GM12878 (cell line): ENCODE results near the gene BBS12. TPM values are rescaled to one million over a fixed set of nuclear protein-coding genes. Genes with fewer than 3 reads are reported as not detected.

ENCODE experiments used
- BRCA1 ChIP-seq: IDR thresholded peaks from 2 replicates; pipeline ENCODE4 v1.6.1; 2011; ENCODE audit warnings: low read depth, low read length, improper control_type of control experiment
- CEBPB ChIP-seq, 2 experiments: fragments of 150-350 bp in 1 of 2; IDR thresholded peaks; 2 replicates each; pipeline ENCODE4 v1.6.1; 2012 to 2014; ENCODE audit warnings: low read depth in 2 of 2, low read length in 2 of 2, borderline replicate concordance in 1 of 2, inconsistent platforms in 1 of 2
- E4F1 ChIP-seq: fragments of 450-650 bp; IDR thresholded peaks from 2 replicates; pipeline ENCODE4 v1.6.1; 2018; ENCODE audit warnings: borderline replicate concordance, mild to moderate bottlenecking; ENCODE audit not compliant: partially characterized antibody
- GATAD2B ChIP-seq: fragments of 450-650 bp; conservative IDR thresholded peaks from 2 replicates; pipeline ENCODE4 v1.6.1; 2017; ENCODE audit warnings: low read depth, mild to moderate bottlenecking, moderate library complexity
- HCFC1 ChIP-seq: fragments of 150-350 bp; IDR thresholded peaks from 2 replicates; pipeline ENCODE4 v1.6.1; 2014; ENCODE audit warnings: low read length
- IRF4 ChIP-seq: IDR thresholded peaks from 2 replicates; pipeline ENCODE4 v1.6.1; 2011; ENCODE audit warnings: low read depth, low read length
- LARP7 ChIP-seq: fragments of 450-650 bp; IDR thresholded peaks from 2 replicates; pipeline ENCODE4 v1.6.1; 2017; ENCODE audit warnings: mild to moderate bottlenecking
- MEF2A ChIP-seq: IDR thresholded peaks from 2 replicates; pipeline ENCODE4 v1.6.1; 2011; ENCODE audit warnings: low read depth, mild to moderate bottlenecking, low read length, moderate library complexity; ENCODE audit not compliant: insufficient read depth
- MTA2 ChIP-seq: fragments of 450-650 bp; IDR thresholded peaks from 2 replicates; pipeline ENCODE4 v1.6.1; 2016; ENCODE audit warnings: low read depth, mild to moderate bottlenecking, moderate library complexity
- NFXL1 ChIP-seq: fragments of 450-650 bp; IDR thresholded peaks from 2 replicates; pipeline ENCODE4 v1.6.1; 2017; ENCODE audit warnings: antibody characterized with exemption, mild to moderate bottlenecking, borderline replicate concordance
- PAX5 ChIP-seq: IDR thresholded peaks from 2 replicates; pipeline ENCODE4 v1.6.1; 2011; ENCODE audit warnings: low read depth, low read length, borderline replicate concordance
- PAX8 ChIP-seq: fragments of 450-650 bp; IDR thresholded peaks from 2 replicates; pipeline ENCODE4 v1.6.1; 2017; ENCODE audit warnings: mild to moderate bottlenecking, moderate library complexity
- PKNOX1 ChIP-seq: fragments of 450-650 bp; IDR thresholded peaks from 2 replicates; pipeline ENCODE4 v1.6.1; 2016; ENCODE audit warnings: mild to moderate bottlenecking
- SMAD1 ChIP-seq: fragments of 450-650 bp; IDR thresholded peaks from 2 replicates; pipeline ENCODE4 v1.6.1; 2018; ENCODE audit warnings: mild to moderate bottlenecking, low read depth; ENCODE audit not compliant: partially characterized antibody
- SRF ChIP-seq, 2 experiments: IDR thresholded peaks; 2 replicates each; pipeline ENCODE4 v1.6.1; 2011; ENCODE audit warnings: low read depth in 2 of 2, low read length in 2 of 2, mild to moderate bottlenecking in 1 of 2, moderate library complexity in 1 of 2
- USF1 ChIP-seq: IDR thresholded peaks from 2 replicates; pipeline ENCODE4 v1.6.1; 2011; ENCODE audit warnings: borderline replicate concordance, low read depth, mild to moderate bottlenecking, moderate library complexity, mixed read lengths, low read length; ENCODE audit not compliant: insufficient read depth; ENCODE audit errors: extremely low read length
- ZBTB11 ChIP-seq: fragments of 450-650 bp; formaldehyde crosslinking; IDR thresholded peaks from 2 replicates; pipeline ENCODE4 v1.5.0; 2022; ENCODE audit warnings: mild to moderate bottlenecking, missing genetic modification characterization
- ZNF384 ChIP-seq: IDR thresholded peaks from 2 replicates; pipeline ENCODE4 v1.6.1; 2012; ENCODE audit warnings: low read depth, mild to moderate bottlenecking, low read length, improper control_type of control experiment, borderline replicate concordance
- polyA plus RNA-seq, 11 experiments: library from polyadenylated mRNA; depleted of rRNA in 4 of 11; unstranded in 6 of 11; stranded (reverse) in 5 of 11; fragments of >200 nt; fragmentation: Nextera tagmentation in 4 of 11; fragmentation: Illumina TruSeq in 1 of 11; extraction: Ambion mirVana in 4 of 11; extraction: Trizol in 1 of 11; gene quantifications; 1 replicate in 1 of 11; 2 replicates in 10 of 11; pipeline versions ENCODE4 v1.2.1 to v1.2.3, GENCODE V29; 2011 to 2016; ENCODE audit warnings: inconsistent platforms in 2 of 11, missing spikeins in 2 of 11, low read depth in 1 of 11
- total RNA-seq, 4 experiments: library from RNA; depleted of rRNA in 3 of 4; stranded (reverse); fragments of >200 nt in 3 of 4; fragmentation: Illumina TruSeq in 1 of 4; extraction: Trizol in 1 of 4; gene quantifications; 2 replicates each; pipeline versions ENCODE4 v1.2.1 to v1.2.3, GENCODE V29; 2013 to 2021

The BBS12 gene
- total and polyA plus RNA-seq, 10 of the 15 experiments (the other 5 are each of a cell fraction or from before 2014, with no cell fraction given), result 0.15 to 0.63 (median 0.42) TPM

GRCh38 chr4:122732329-122733026 lies at the start of gene BBS12 (continued):
- TF ChIP-seq LARP7 (no peak), ZNF384 (no peak), BRCA1 (no peak), MEF2A (no peak), IRF4 (no peak), NFXL1 (no peak), SMAD1 (no peak), MTA2 (no peak), PKNOX1 (peak; percentile 99), PAX8 (no peak), PAX5 (no peak), CEBPB (IDR thresholded peaks at IDR 0.05; ENCODE audit: borderline replicate concordance in 1 of 2, low read depth in 2 of 2, low read length in 2 of 2) (no peak), ZBTB11 (no peak), SRF (IDR thresholded peaks at IDR 0.05; ENCODE audit: low read depth in 2 of 2, low read length in 2 of 2) (no peak), E4F1 (peak; percentile 76), USF1 (no peak), GATAD2B (no peak), HCFC1 (no peak)
